MM.1S (cell line): Measurements from ENCODE around the gene MAG.

Experiments
- CTCF ChIP-seq: fragments of 300-600 bp; sonication (generic); IDR thresholded peaks from 2 replicates; pipeline ENCODE4 v1.5.1; 2016; ENCODE audit warnings: antibody characterized with exemption, low read length, mixed read lengths
- EZH2 ChIP-seq: fragments of 300-600 bp; sonication (generic); optimal IDR thresholded peaks from 2 replicates; pipeline ENCODE3; 2017; ENCODE audit warnings: low read depth, mild to moderate bottlenecking, antibody characterized with exemption, low read length, mixed read lengths

GRCh38 chr19:35285095-35285449, 6.9 kb upstream of the MAG start:
- no peak for TF ChIP-seq CTCF
- TF ChIP-seq EZH2 = no peak
